ENCODE measurements around the gene C14orf180. TPM values are rescaled to one million over a fixed set of nuclear protein-coding genes. Genes with fewer than 3 reads are reported as not detected.
"Not testable (repeated sequence)": the region's sequence is repeated elsewhere in the genome, so short reads cannot be mapped to it uniquely, and the experiment has no call there.

The C14orf180 gene
- total RNA-seq, 2 experiments from 2014 or later, result not detected

DNA sequence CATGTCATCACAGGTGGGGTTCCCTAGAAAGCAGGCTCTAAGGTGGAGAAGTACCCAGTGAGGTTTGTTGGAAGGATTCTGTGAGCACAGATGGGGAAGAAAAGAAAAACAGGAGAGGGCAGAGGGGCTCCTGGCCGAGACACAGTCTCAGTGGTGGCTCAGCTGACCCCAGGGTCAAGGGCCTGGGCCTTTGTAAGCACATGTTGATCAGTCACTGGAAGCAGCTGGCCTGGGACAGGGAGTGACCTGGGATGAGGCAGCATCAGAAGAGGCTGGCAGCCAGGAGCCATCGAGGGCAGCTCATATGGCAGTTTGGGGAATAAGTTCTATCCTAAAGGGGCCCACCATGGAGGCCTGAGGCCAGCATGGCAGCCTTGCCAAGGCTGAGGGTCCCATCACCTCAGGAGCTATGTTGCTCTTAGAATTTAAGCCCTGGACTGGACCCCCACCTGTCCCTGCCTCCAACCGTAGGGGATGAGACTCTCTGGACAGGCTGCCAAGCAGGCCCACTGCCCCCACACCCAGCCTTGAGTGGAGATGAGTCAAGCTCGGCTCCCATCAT is 31.3 kb downstream of the C14orf180 start:
- no peaks in the 10 kb centered on the region for H3K9me3 Mint-ChIP-seq
- ChIA-PET POLR2A (no interaction called here), CTCF (no interaction called here)
- H3K27me3 Mint-ChIP-seq, result peaks cover 29% of the 10 kb centered on the region
- H3K36me3 Mint-ChIP-seq, result no peaks in the 10 kb centered on the region
- intact Hi-C loops (cut with micrococcal nuclease), result no loop called here
- no peak overlapping the region for H3K27ac Mint-ChIP-seq
- DNase-seq, result no peak
- no peak overlapping the region for H3K4me3 Mint-ChIP-seq
- H3K4me1 Mint-ChIP-seq (ENCODE audit: low read depth), result no peaks in the 10 kb centered on the region

DNA sequence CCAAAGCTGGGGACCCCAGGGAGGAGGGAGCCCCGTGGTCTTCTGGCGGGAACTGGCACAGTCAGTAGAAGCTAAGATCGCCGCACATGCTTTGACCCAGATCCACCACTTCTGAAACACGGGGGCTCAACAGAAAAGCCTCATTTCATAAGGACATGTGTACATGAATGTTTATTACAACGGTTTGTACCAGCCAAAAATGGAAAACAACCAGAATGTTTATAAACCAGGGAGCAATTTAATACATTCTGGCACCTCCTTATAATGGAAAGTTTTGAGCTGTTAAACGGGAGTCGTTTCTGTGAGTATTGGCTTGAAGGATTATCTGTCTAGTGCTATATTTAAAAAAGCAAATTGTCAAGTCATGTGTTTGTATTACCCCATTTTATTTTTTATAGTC is 32.3 kb downstream of the C14orf180 start:
- no peak for DNase-seq
- ChIA-PET POLR2A (no interaction called here), CTCF (no interaction called here)
- Mint-ChIP-seq H3K4me3 (no peak overlapping the region), H3K36me3 (no peaks in the 10 kb centered on the region), H3K27ac (no peak overlapping the region), H3K9me3 (no peaks in the 10 kb centered on the region), H3K27me3 (peaks cover 29% of the 10 kb centered on the region), H3K4me1 (ENCODE audit: low read depth) (no peaks in the 10 kb centered on the region)
- intact Hi-C loops (cut with micrococcal nuclease), result no loop called here

DNA sequence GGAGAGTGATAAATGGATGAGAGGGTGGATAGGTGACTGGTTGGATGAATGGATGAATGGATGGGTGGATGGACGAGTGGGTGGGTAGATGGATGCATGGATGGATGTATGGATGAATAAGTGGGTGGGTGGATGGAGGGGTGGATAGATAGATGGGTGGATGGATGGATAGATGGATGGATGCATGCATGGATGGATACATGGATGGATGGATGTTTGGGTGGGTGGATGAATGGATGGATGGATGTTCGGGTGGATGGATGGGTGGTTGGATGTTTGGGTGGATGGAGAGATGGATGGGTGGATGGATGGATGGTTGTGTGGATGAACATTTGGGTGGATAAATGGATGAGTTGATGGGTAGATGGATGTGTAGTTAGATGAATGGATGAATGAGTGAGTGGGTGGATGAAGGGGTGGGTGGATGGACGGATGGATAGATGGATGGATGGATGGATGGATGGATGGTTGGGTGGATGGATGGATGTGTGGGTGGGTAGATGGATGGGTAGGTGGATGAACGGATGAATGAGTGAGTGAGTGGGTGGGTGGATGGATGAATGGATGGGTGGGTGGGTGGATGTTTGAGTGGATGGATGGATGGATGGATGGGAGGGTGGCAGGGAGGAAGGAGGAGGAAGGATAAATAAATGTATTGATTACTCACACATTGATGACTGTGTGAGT is 34.7 kb downstream of the C14orf180 start:
- H3K36me3 Mint-ChIP-seq, result no peaks in the 10 kb centered on the region
- DNase-seq, result no peak
- ChIA-PET CTCF (no interaction called here), POLR2A (no interaction called here)
- H3K4me1 Mint-ChIP-seq (ENCODE audit: low read depth), result no peaks in the 10 kb centered on the region
- H3K4me3 Mint-ChIP-seq, result no peak overlapping the region
- intact Hi-C loops (cut with micrococcal nuclease), result no loop called here
- no peaks in the 10 kb centered on the region for H3K9me3 Mint-ChIP-seq
- H3K27ac Mint-ChIP-seq, result no peak overlapping the region
- peaks cover 30% of the 10 kb centered on the region for H3K27me3 Mint-ChIP-seq

DNA sequence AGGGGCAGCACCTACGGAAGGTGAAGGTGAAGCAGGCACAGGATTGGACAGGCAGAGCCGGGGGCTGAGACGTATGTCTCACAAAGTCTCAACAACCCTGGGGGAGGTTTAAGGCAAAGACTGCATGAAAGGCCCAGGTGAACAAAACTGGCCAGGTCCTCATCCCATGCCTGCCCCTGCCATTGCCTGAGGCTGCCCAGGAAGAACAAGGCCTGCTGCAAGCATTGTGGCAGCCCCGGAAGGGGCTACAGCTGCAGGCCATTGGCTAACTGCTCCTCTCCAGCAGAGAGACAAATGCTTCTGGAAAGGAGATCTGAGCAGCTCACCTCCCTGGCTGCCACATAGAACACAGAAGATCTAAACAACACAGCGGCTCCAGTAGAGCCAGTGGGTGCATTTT is 45.4 kb downstream of the C14orf180 start:
- H3K9me3 Mint-ChIP-seq, result peaks cover 28% of the 10 kb centered on the region
- intact Hi-C loops (cut with micrococcal nuclease), result no loop called here
- DNase-seq, result no peak
- peaks cover 28% of the 10 kb centered on the region for H3K27me3 Mint-ChIP-seq
- no peak overlapping the region for H3K4me3 Mint-ChIP-seq
- ChIA-PET CTCF (interaction anchor here (0.6 kb wide), 1 partner anchor 1643 kb away, joined by 3 read pairs; no protein-coding TSS in a partner anchor), POLR2A (no interaction called here)
- H3K36me3 Mint-ChIP-seq, result peaks cover 4% of the 10 kb centered on the region
- no peak overlapping the region for H3K27ac Mint-ChIP-seq
- H3K4me1 Mint-ChIP-seq (ENCODE audit: low read depth), result no peaks in the 10 kb centered on the region

DNA sequence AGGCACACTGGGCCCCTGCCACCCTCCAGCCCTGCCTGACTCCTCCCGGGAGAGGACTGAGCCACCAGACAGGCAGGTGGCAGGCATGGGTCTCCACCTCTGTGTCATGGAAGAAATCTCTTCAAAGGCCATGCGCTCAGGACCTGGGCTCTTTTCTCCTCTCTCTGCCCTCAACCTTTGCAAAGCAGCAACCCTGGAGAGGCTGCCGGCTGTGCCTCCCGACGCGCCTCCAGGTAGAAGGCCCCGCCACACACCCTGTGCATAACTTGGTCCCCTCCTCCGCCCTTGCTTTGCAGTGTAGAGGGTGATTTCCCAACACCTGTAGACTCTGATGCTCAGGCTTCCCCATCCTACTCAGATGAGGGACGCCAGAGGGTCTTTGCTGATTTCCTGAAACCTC is 53.2 kb downstream of the C14orf180 start:
- POLR2A ChIA-PET, result no interaction called here

DNA sequence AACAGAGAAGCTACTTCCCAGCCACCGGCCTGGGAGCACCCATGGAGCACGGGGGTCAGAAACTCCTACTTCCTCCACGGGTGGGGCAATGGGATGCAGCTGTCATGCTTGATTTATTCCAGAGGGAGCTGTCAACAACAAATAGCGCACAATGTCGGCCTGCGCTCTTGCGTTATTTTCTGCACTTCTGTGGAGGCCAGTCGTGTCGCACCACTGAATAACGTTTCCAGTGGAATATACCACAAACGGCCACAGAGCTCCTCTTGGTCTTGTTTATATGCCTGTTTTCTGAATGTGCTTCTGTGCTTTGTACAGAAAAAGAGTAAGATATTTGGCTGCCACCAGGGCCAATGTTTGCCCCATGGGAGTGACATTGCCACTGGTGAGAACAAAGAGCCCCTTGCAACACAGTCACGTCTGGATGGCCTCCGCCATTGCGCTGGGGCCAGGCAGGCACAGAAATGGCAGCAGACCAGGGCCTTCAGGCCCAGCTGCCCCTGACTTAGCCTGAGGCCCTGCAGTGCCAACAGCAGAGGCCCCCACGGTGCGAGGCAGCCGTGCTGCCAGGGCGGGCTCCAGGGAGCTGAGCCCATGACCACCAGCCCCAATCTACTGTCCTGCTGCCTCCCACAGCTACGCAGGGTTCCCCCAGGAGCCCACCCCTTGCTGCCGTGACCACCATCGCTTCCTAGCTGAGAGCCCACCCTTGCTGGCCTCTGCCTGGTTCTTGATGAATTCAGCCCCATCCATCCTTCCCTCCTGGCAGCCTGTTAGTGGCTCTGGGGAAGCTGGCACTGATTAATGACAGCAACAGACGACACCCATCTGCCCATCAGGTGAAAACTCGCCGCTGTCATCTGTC is 53.9 kb downstream of the C14orf180 start:
- H3K27me3 Mint-ChIP-seq, result peaks cover 8% of the 10 kb centered on the region
- no peak for DNase-seq
- no peaks in the 10 kb centered on the region for H3K4me1 Mint-ChIP-seq (ENCODE audit: low read depth)
- intact Hi-C loops (cut with micrococcal nuclease), result no loop called here
- POLR2A ChIA-PET, result no interaction called here
- no peak overlapping the region for H3K27ac Mint-ChIP-seq
- no peaks in the 10 kb centered on the region for H3K36me3 Mint-ChIP-seq
- H3K9me3 Mint-ChIP-seq, result peaks cover 7% of the 10 kb centered on the region
- H3K4me3 Mint-ChIP-seq, result no peak overlapping the region
- CTCF ChIA-PET, result interaction anchor here (1.0 kb wide), 1 partner anchor 32 kb away, joined by 3 read pairs; no protein-coding TSS in a partner anchor

More for the DNA sequence above, 53.2 kb downstream of the C14orf180 start:
- intact Hi-C loops (cut with micrococcal nuclease), result no loop called here
- H3K4me3 Mint-ChIP-seq, result no peak overlapping the region
- no peaks in the 10 kb centered on the region for H3K4me1 Mint-ChIP-seq (ENCODE audit: low read depth)
- no peak overlapping the region for H3K27ac Mint-ChIP-seq
- DNase-seq, result no peak
- CTCF ChIA-PET, result interaction anchor here (1.0 kb wide), 1 partner anchor 33 kb away, joined by 3 read pairs; no protein-coding TSS in a partner anchor
- peaks cover 2% of the 10 kb centered on the region for H3K36me3 Mint-ChIP-seq
- peaks cover 3% of the 10 kb centered on the region for H3K27me3 Mint-ChIP-seq
- peaks cover 14% of the 10 kb centered on the region for H3K9me3 Mint-ChIP-seq

DNA sequence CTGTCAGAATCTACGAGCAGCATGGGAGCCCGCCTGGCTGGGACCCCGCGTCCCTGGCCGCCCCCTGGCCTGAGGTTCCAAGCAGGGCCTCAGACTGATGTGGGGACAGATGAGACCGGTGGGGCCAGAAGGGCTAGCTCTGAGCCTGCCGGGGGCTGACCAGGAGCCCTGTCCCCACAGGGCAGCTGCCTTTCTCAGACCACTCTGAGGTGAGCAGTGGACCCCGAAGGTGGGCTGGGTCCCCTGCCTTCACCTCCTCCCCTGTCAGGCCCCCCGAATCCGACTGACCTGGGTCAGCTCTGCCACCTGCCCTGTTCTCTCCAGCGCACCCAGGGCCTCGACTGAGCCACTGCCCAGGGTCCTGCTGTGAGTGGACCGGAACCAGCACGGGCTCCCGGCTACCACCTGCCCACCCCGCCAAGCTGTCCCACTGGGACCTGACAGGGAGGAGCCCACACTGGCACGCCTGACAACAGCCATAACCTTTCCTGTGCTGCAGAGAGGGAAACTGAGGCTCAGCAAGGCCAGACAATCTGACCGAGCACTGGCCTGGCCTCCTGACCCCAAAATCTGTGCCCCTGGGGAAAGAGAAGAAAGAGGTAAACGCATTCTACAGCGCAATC is 54.7 kb downstream of the C14orf180 start:
- no peak for DNase-seq
- ChIA-PET CTCF (no interaction called here), POLR2A (no interaction called here)
- Mint-ChIP-seq H3K4me3 (no peak overlapping the region), H3K4me1 (ENCODE audit: low read depth) (no peaks in the 10 kb centered on the region), H3K36me3 (no peaks in the 10 kb centered on the region), H3K27ac (no peak overlapping the region), H3K27me3 (peaks cover 8% of the 10 kb centered on the region), H3K9me3 (peaks cover 2% of the 10 kb centered on the region)
- intact Hi-C loops (cut with micrococcal nuclease), result no loop called here

DNA sequence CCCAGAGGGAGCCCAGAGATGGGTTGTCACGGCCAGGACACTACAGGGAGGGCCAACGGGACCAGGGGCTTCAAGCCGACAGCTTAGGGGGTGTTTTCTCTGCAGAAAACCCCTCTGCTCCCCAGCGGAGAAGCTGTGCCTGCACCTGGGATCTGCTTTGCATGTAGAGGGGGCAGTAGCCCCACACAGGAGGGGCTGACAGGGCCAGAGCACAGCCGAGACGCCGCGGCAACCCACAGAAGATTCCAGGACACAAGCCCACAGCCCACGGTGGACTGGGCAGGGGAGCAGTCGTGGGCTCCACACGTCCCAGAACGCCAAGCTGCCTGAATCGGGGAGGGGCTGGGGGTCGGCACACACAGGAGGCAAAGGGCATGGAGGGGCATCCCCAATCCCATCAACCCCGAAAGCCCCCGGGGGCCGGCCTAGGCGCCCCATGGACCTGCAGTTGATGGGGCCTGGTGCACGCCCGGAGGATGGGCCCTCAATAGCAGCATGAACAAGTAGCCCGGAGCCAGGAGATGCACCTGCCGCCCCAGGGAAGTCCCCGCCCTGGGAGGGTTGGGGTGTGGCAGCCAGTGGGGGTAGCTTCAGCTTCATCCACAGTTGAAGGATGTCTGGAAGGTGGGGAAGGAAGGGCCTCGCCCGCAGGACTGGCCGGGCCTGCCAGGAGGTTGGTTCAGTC is 55.5 kb downstream of the C14orf180 start:
- CTCF ChIA-PET, result no interaction called here
- no peak for DNase-seq
- peaks cover 14% of the 10 kb centered on the region for H3K27me3 Mint-ChIP-seq
- POLR2A ChIA-PET, result no interaction called here
- H3K4me3 Mint-ChIP-seq, result no peak overlapping the region
- H3K27ac Mint-ChIP-seq, result no peak overlapping the region
- no peaks in the 10 kb centered on the region for H3K9me3 Mint-ChIP-seq
- intact Hi-C loops (cut with micrococcal nuclease), result no loop called here
- H3K36me3 Mint-ChIP-seq, result no peaks in the 10 kb centered on the region
- H3K4me1 Mint-ChIP-seq (ENCODE audit: low read depth), result no peaks in the 10 kb centered on the region

DNA sequence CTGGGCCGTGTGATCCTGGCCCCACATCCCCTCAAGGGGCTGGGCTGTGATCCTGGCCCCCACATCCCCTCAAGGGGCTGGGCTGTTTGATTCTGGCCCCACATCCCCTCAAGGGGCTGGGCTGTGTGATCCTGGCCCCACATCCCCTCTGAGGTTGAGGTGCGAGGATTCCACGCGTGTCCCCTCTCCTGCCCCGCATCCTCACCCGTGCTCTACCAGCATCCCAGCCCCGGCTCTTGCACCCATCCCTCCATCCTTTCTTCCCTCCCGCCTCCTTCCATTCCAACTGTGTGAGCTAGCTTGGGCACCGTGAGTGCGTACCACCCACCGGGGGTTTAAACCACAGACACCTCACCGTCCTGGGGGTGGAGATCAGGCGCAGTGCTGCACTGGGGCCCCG is 56.2 kb downstream of the C14orf180 start:
- intact Hi-C loops (cut with micrococcal nuclease), result no loop called here
- Mint-ChIP-seq H3K9me3 (no peaks in the 10 kb centered on the region), H3K27ac (no peak overlapping the region), H3K36me3 (no peaks in the 10 kb centered on the region), H3K4me1 (ENCODE audit: low read depth) (no peaks in the 10 kb centered on the region), H3K4me3 (no peak overlapping the region), H3K27me3 (peaks cover 14% of the 10 kb centered on the region)
- ChIA-PET POLR2A (no interaction called here), CTCF (interaction anchor here (2.1 kb wide), 1 partner anchor 558 kb away, joined by 7 read pairs; no protein-coding TSS in a partner anchor)
- DNase-seq, result no peak

DNA sequence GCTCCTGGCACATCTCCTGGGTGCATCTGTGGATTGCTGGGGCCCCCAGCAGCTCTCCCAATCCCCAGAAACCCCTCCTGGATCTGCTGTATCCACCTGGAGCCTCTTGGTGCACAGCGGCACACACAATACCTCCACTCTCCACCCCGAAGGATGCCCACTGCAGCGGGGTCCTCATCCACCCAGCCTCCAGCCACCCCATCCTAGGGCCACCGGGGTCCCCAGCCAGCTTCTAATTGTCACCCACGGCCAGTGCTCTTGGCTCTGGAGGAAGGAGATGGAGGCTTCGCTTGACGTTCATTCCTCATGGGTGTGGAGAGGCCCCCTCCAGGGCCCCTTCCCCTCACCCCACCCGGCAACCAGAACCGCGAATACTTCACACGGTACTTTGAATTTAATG is 56.6 kb downstream of the C14orf180 start:
- intact Hi-C loops (cut with micrococcal nuclease), result no loop called here
- H3K27ac Mint-ChIP-seq, result no peak overlapping the region
- H3K36me3 Mint-ChIP-seq, result no peaks in the 10 kb centered on the region
- no peaks in the 10 kb centered on the region for H3K4me1 Mint-ChIP-seq (ENCODE audit: low read depth)
- POLR2A ChIA-PET, result no interaction called here
- H3K4me3 Mint-ChIP-seq, result no peak overlapping the region
- DNase-seq, result no peak
- H3K27me3 Mint-ChIP-seq, result peaks cover 14% of the 10 kb centered on the region
- CTCF ChIA-PET, result interaction anchor here (2.1 kb wide), 1 partner anchor 558 kb away, joined by 7 read pairs; no protein-coding TSS in a partner anchor
- no peaks in the 10 kb centered on the region for H3K9me3 Mint-ChIP-seq

DNA sequence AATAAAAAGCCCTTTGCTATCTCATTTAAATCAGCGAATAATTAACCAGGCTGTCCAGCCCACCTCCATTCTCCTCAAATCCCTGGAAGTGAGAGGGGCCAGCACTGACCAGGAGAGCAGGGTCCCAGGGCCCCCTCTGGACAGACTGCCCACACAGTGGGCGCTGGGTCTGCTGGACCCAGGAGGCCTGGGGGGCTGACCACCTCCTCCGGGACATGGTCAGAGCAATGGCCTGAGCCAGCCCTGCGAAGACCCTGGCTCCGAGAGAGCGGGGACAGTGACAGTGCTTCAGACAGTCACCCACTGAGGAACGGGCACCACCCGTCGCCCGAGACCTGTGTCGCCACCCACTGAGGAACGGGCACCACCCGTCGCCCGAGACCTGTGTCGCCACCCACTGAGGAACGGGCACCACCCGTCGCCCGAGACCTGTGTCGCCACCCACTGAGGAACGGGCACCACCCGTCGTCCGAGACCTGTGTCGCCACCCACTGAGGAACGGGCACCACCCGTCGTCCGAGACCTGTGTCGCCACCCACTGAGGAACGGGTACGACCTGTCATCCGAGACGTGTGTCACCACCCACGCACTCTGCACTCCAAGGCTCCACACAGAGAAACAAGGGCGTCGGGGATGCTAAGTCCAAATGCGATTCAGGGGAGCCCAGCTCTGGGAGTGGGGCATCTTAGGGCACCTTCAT is 57.4 kb downstream of the C14orf180 start:
- POLR2A ChIA-PET, H3K27ac Mint-ChIP-seq: not testable (repeated sequence)

More for the DNA sequence above, 57.4 kb downstream of the C14orf180 start:
- intact Hi-C loops (cut with micrococcal nuclease); DNase-seq; H3K4me1 Mint-ChIP-seq (ENCODE audit: low read depth); H3K36me3 Mint-ChIP-seq; H3K9me3 Mint-ChIP-seq; H3K4me3 Mint-ChIP-seq: not testable (repeated sequence)
- H3K27me3 Mint-ChIP-seq, result peaks cover 14% of the 10 kb centered on the region
- CTCF ChIA-PET, result interaction anchor here (2.1 kb wide), 1 partner anchor 559 kb away, joined by 7 read pairs; no protein-coding TSS in a partner anchor
